ENCODE measurements around the gene TTC9.

DNA sequence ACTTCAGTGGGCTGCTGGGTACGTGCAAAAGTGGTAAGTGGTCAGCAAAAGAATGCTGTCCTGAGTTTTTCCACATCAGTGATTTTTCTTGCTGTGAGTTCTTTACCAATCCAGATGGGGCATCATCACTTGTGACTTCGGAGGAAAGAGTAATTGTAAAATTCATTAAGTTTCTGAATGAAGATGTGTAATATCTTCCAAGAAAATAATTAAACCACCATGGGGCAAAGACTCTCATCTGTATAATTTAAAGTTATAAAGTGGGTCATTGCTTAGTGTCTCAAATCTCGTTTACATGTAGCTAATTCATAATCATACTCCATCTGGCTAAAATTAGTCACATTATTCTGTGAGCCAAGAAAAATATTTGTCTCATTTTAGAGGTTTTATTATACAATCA, 30.5 kb upstream of the TTC9 start:
- TF ChIP-seq, protein P1, sequence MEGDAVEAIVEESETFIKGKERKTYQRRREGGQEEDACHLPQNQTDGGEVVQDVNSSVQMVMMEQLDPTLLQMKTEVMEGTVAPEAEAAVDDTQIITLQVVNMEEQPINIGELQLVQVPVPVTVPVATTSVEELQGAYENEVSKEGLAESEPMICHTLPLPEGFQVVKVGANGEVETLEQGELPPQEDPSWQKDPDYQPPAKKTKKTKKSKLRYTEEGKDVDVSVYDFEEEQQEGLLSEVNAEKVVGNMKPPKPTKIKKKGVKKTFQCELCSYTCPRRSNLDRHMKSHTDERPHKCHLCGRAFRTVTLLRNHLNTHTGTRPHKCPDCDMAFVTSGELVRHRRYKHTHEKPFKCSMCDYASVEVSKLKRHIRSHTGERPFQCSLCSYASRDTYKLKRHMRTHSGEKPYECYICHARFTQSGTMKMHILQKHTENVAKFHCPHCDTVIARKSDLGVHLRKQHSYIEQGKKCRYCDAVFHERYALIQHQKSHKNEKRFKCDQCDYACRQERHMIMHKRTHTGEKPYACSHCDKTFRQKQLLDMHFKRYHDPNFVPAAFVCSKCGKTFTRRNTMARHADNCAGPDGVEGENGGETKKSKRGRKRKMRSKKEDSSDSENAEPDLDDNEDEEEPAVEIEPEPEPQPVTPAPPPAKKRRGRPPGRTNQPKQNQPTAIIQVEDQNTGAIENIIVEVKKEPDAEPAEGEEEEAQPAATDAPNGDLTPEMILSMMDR (IDR thresholded peaks at IDR 0.05), result no peak
- TF ChIP-seq POLR2A (IDR thresholded peaks at IDR 0.05) (no peak), POLR2AphosphoS5 (IDR thresholded peaks at IDR 0.05) (no peak)

Measured in upper lobe of left lung (tissue), 4 donors.